HG03159 (cell line): Measurements from ENCODE around the gene MDM4.

Experiments
- ATAC-seq: cut with Tn5 transposase; IDR thresholded peaks from one replicate; pipeline ENCODE4 v1.9.1; 2021; ENCODE audit warnings: mild to moderate bottlenecking, moderate library complexity; ENCODE audit not compliant: unreplicated experiment

The MDM4 gene

GRCh38 chr1:204600968-204601367 lies 84.8 kb downstream of the MDM4 start:
- no peak for ATAC-seq

- no peak for ATAC-seq
Observed at GRCh38 chr1:204602111-204602579, 85.9 kb downstream of the MDM4 start.

GRCh38 chr1:204602871-204603542 lies 86.8 kb downstream of the MDM4 start:
- no peak for ATAC-seq

GRCh38 chr1:204605791-204606190 lies 89.6 kb downstream of the MDM4 start:
- no peak for ATAC-seq
